GM18907 (cell line): ENCODE measurements around the gene RPH3AL.

Source experiments
- ATAC-seq: cut with Tn5 transposase; IDR thresholded peaks from one replicate; pipeline ENCODE4 v1.9.1; 2021; ENCODE audit warnings: mild to moderate bottlenecking, moderate library complexity; ENCODE audit not compliant: unreplicated experiment

The RPH3AL gene

GRCh38 chr17:266219-266618 is 86.4 kb downstream of the RPH3AL start:
- ATAC-seq, result no peak

GRCh38 chr17:265718-266117 is 86.9 kb downstream of the RPH3AL start:
- ATAC-seq, result no peak

GRCh38 chr17:263773-264172 is 88.8 kb downstream of the RPH3AL start:
- ATAC-seq, result no peak

GRCh38 chr17:263271-263670 is 89.3 kb downstream of the RPH3AL start:
- no peak for ATAC-seq

- ATAC-seq, result no peak
Measured at GRCh38 chr17:261635-262034, 91.0 kb downstream of the RPH3AL start.

GRCh38 chr17:260944-261343 is 91.7 kb downstream of the RPH3AL start:
- ATAC-seq, result no peak

- ATAC-seq, result no peak
Measured at GRCh38 chr17:260031-260791, 92.4 kb downstream of the RPH3AL start.

GRCh38 chr17:259341-259976 is 93.1 kb downstream of the RPH3AL start:
- ATAC-seq, result no peak

GRCh38 chr17:258906-259305 is 93.7 kb downstream of the RPH3AL start:
- ATAC-seq, result no peak

GRCh38 chr17:258045-258734 is 94.4 kb downstream of the RPH3AL start:
- no peak for ATAC-seq

- ATAC-seq, result no peak
Measured at GRCh38 chr17:253091-253846, 99.3 kb downstream of the RPH3AL start.

GRCh38 chr17:252456-252855 is 100.2 kb downstream of the RPH3AL start:
- ATAC-seq, result no peak

- ATAC-seq, result no peak
Measured at GRCh38 chr17:251531-251930, 101.1 kb downstream of the RPH3AL start.

GRCh38 chr17:250487-251300 is 101.9 kb downstream of the RPH3AL start:
- ATAC-seq, result no peak

- no peak for ATAC-seq
Measured at GRCh38 chr17:249236-249993, 103.2 kb downstream of the RPH3AL start.

GRCh38 chr17:248337-249235 is 104.0 kb downstream of the RPH3AL start:
- ATAC-seq, result no peak

- no peak for ATAC-seq
Measured at GRCh38 chr17:247767-248166, 104.8 kb downstream of the RPH3AL start.

GRCh38 chr17:246851-247421 is 105.7 kb downstream of the RPH3AL start:
- ATAC-seq, result no peak
